Neural cell (in vitro differentiated cells): Measurements from ENCODE around the gene RAB11FIP3.

Experiments used
- CTCF ChIP-seq: fragments of 450-650 bp; IDR thresholded peaks from 2 replicates; pipeline ENCODE4 v1.5.1; 2014; ENCODE audit warnings: antibody characterized with exemption, mild to moderate bottlenecking, moderate library complexity; ENCODE audit not compliant: poor library complexity, severe bottlenecking
- EP300 ChIP-seq: fragments of 450-650 bp; conservative IDR thresholded peaks from 2 replicates; pipeline ENCODE4 v1.6.1; 2014; ENCODE audit warnings: antibody characterized with exemption, mild to moderate bottlenecking, moderate library complexity; ENCODE audit not compliant: poor library complexity, severe bottlenecking
- EZH2 ChIP-seq: fragments of 200-600, 300-800 bp; shearing (Covaris generic), sonication (generic); IDR thresholded peaks from 2 replicates; pipeline ENCODE4 v1.6.1; 2014; ENCODE audit warnings: antibody characterized with exemption, low read length, borderline replicate concordance, mild to moderate bottlenecking; ENCODE audit not compliant: insufficient read depth, poor library complexity, severe bottlenecking
- MXI1 ChIP-seq: fragments of 450-650 bp; conservative IDR thresholded peaks from 2 replicates; pipeline ENCODE4 v1.6.1; 2014; ENCODE audit warnings: antibody characterized with exemption, mild to moderate bottlenecking; ENCODE audit not compliant: poor library complexity, severe bottlenecking
- POLR2AphosphoS5 ChIP-seq: IDR thresholded peaks from 2 replicates; pipeline ENCODE4 v1.6.1; 2012
- RAD21 ChIP-seq: fragments of 450-650 bp; conservative IDR thresholded peaks from 2 replicates; pipeline ENCODE4 v1.6.1; 2014; ENCODE audit warnings: antibody characterized with exemption, mild to moderate bottlenecking, moderate library complexity
- REST ChIP-seq: IDR thresholded peaks from 2 replicates; pipeline ENCODE4 v1.6.1; 2012; ENCODE audit warnings: borderline replicate concordance
- SMC3 ChIP-seq: fragments of 450-650 bp; conservative IDR thresholded peaks from 2 replicates; pipeline ENCODE4 v1.6.1; 2014; ENCODE audit warnings: antibody characterized with exemption, mild to moderate bottlenecking, moderate library complexity; ENCODE audit not compliant: poor library complexity
- TAF1 ChIP-seq: IDR thresholded peaks from 2 replicates; pipeline ENCODE4 v1.6.1; 2012; ENCODE audit warnings: low read depth

DNA sequence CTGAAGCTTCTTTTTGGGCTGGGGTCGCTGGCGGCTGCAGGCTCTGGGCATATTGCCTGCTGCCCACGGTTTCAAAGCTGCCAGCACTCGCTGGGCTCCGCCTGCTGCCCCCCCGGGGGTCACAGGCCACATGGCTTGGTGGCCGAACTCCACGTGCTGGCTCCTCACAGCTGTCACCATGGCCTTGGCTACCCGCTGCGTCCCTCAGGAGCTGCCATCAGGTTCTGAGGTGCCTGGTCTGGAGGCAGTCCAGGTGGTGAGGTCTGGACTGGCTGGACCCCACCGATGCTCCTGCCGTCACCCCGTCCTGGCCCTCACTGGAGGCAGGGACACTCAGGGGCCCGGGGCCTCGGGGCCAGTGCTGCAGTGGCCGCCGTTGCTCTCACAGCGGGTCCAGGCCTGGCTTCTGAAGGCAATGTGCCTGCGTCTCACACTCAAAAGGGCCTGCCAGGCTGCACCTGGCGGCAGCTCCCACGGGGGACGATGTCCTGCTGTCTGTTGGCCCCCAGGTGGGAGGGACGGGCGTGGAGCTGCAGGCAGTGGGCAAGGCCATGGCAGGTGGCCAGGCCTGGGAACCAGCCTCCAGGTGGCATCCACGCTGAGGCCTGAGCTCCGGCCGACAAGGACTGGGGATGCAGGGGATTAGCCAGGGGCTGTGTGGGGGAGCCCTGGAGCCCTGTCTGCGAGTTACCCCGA is 115.3 kb downstream of the RAB11FIP3 start:
- no peak for TF ChIP-seq EP300
- TF ChIP-seq CTCF = no peak
- TF ChIP-seq EZH2 = no peak
- TF ChIP-seq RAD21 = no peak
- TF ChIP-seq POLR2AphosphoS5 = no peak
- TF ChIP-seq REST = no peak
- TF ChIP-seq MXI1 = no peak
- no peak for TF ChIP-seq SMC3
- TF ChIP-seq TAF1 = no peak
